Activated naive CD4-positive, alpha-beta T cell treated with anti-CD3 and anti-CD28 coated beads, Interleukin-2, amount 10 ng/mL, durations not matched to agents 7 days and 5 days (primary cell): Measurements from ENCODE around the gene PEX10.

ENCODE experiments used
- CTCF ChIA-PET: fragments of 350-600 bp; sonication (Branson Sonifier 250); formaldehyde crosslinking; loops from one replicate; lab custom pipeline; 2021; ENCODE audit warnings: antibody characterized with exemption; lab: Charles Lee
- DNase-seq: peaks from one replicate; pipeline ENCODE4 v3.0.0-alpha.2; 2020
- H3K27ac Mint-ChIP-seq: one replicate; pipeline ENCODE4 v1.8.0; 2021; ENCODE audit warnings: mild to moderate bottlenecking, moderate library complexity, mixed read lengths
- H3K27me3 Mint-ChIP-seq: one replicate; pipeline ENCODE4 v1.8.0; 2021; ENCODE audit warnings: mild to moderate bottlenecking, mixed read lengths
- H3K36me3 Mint-ChIP-seq: one replicate; pipeline ENCODE4 v1.8.0; 2021; ENCODE audit warnings: mixed read lengths
- H3K4me1 Mint-ChIP-seq: one replicate; pipeline ENCODE4 v1.8.0; 2021; ENCODE audit warnings: mixed read lengths
- H3K4me3 Mint-ChIP-seq: one replicate; pipeline ENCODE4 v1.8.0; 2021; ENCODE audit warnings: mild to moderate bottlenecking, moderate library complexity, mixed read lengths
- H3K9me3 Mint-ChIP-seq: one replicate; pipeline ENCODE4 v1.8.0; 2021; ENCODE audit warnings: mixed read lengths

PEX10 gene

DNA sequence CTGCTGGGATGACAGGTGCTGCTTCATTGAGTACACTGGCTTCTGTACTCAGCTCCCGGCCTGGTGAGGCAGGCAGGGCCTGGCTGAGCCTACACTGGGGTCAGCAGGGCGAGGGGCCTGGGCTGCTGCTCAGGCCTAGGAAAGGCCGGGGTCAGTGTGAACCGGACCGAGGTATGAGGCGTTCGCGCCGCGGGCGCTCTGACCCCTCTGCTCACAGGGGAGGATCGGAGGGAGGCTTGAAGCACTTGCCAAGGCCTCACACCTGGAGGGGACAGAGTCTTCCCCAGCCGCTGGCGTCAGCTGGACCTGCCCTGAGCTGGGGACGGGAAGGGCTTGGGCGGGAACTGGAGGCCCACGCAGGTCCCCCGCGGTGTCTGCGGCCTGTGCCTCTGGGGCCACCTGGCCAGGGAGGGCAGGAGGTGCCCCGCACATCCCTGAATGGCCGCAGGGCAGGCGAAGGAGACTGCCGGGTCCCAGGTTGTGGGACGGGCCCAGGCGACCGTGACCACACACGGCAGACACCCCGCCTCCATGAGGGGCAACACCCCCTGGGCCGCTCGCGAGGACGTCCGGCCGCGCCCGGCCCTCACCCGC, 466 bp downstream of the PEX10 start:
- Mint-ChIP-seq H3K9me3 (no peaks in the 10 kb centered on the region), H3K36me3 (peaks cover 7% of the 10 kb centered on the region), H3K4me1 (peaks cover 41% of the 10 kb centered on the region), H3K4me3 (peak overlapping the region; percentile 84), H3K27me3 (no peaks in the 10 kb centered on the region), H3K27ac (peak overlapping the region; percentile 86)
- CTCF ChIA-PET: no interaction called here
- no peak for DNase-seq

DNA sequence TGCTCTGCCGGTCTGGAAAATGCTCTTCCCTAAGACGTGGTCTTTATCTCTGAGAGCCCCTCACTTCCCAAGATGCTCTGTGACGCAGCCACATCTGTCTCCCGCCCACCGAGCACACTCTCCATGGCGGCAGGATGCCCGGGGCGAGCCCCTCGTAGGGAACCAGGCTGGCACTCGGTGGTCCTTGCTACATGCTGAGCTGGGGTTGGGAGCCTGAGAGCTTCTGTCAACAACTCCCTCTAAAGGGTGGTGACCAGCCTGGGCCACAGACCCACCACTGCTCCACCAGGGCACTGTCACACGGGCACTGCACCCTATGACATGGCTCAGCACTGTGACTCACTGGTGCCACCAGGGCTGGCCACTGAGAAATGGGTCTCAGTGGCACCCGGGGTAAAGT, 2.6 kb downstream of the PEX10 start:
- CTCF ChIA-PET: no interaction called here
- peaks cover 13% of the 10 kb centered on the region for H3K36me3 Mint-ChIP-seq
- no peaks in the 10 kb centered on the region for H3K27me3 Mint-ChIP-seq
- no peaks in the 10 kb centered on the region for H3K9me3 Mint-ChIP-seq
- DNase-seq: no peak
- H3K27ac Mint-ChIP-seq: no peak overlapping the region
- no peak overlapping the region for H3K4me3 Mint-ChIP-seq
- H3K4me1 Mint-ChIP-seq: peaks cover 21% of the 10 kb centered on the region

DNA sequence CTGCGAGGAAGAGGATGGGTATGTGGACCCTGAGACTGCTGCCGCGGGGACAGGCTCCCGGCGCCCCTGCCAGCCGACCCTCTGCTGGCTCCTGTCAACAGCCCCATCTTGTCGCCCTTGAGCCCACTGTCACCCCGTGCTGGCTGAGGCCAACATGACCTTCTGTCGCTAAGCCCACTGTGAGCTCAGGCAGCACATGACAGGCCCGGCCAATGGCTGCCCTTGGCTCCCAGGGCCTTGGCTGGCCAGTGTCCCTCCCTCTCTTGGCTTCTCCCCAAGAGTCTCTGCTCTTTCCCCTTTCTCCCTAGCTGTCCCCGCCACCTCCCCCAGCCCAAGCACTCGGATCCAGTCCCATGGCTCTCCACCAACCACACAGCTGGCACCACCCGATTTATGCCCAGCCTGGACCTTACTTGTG, 3.5 kb downstream of the PEX10 start:
- H3K4me3 Mint-ChIP-seq: no peak overlapping the region
- H3K27me3 Mint-ChIP-seq: no peaks in the 10 kb centered on the region
- H3K9me3 Mint-ChIP-seq: no peaks in the 10 kb centered on the region
- peaks cover 15% of the 10 kb centered on the region for H3K36me3 Mint-ChIP-seq
- no peak for DNase-seq
- CTCF ChIA-PET: interaction anchor here (1.1 kb wide), 1 partner anchor 214 kb away, joined by 3 read pairs; the partner anchor contains the start of gene FAAP20
- peak overlapping the region; percentile 45 for H3K27ac Mint-ChIP-seq
- H3K4me1 Mint-ChIP-seq: peaks cover 12% of the 10 kb centered on the region

DNA sequence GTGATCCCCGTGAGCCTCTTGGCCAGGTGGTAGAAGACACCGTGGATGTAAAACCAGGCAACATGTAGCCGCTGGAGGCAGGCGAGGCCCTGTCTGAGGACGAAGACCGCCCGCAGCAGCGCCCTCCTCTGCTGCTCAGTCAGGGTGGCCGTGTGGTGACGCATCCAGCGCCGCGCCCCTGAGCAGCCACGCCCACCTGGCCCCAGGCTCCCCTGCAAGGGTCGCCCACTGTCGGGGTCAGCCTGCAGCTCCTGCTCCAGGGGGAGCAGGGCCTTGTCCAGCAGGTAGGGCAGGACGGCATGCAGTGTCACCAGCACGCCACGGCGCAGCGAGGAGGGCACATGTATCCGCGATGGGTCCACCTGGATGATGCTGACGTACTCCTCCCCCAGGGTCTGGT, 3.9 kb downstream of the PEX10 start:
- Mint-ChIP-seq H3K4me1 (peaks cover 12% of the 10 kb centered on the region), H3K27ac (no peak overlapping the region), H3K9me3 (no peaks in the 10 kb centered on the region), H3K4me3 (no peak overlapping the region), H3K27me3 (no peaks in the 10 kb centered on the region), H3K36me3 (peaks cover 17% of the 10 kb centered on the region)
- CTCF ChIA-PET: interaction anchor here (0.6 to 1.1 kb wide), 2 partner anchors 214 to 729 kb away, joined by 3 read pairs; partner anchors contain the start of gene FAAP20
- no peak for DNase-seq

DNA sequence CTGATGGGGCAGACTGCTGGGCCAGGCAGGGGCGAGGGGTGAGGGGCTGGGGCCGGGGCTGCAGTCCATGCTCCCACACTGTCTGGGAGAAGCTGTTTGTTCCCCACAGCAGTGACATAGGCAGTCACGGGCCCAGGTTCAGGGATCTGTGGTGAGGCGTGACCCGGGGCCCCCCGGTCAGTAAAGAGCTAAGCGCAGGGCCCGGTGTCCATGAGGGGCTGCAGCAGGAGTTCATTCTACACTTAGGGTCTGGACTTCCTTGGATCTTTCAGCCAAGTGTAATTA, 4.4 kb downstream of the PEX10 start:
- CTCF ChIA-PET: interaction anchor here (0.6 kb wide), 1 partner anchor 729 kb away, joined by 3 read pairs; no protein-coding TSS in a partner anchor
- Mint-ChIP-seq H3K27me3 (no peaks in the 10 kb centered on the region), H3K9me3 (no peaks in the 10 kb centered on the region), H3K4me1 (peaks cover 12% of the 10 kb centered on the region), H3K36me3 (peaks cover 18% of the 10 kb centered on the region), H3K4me3 (no peak overlapping the region), H3K27ac (no peak overlapping the region)
- DNase-seq: no peak

DNA sequence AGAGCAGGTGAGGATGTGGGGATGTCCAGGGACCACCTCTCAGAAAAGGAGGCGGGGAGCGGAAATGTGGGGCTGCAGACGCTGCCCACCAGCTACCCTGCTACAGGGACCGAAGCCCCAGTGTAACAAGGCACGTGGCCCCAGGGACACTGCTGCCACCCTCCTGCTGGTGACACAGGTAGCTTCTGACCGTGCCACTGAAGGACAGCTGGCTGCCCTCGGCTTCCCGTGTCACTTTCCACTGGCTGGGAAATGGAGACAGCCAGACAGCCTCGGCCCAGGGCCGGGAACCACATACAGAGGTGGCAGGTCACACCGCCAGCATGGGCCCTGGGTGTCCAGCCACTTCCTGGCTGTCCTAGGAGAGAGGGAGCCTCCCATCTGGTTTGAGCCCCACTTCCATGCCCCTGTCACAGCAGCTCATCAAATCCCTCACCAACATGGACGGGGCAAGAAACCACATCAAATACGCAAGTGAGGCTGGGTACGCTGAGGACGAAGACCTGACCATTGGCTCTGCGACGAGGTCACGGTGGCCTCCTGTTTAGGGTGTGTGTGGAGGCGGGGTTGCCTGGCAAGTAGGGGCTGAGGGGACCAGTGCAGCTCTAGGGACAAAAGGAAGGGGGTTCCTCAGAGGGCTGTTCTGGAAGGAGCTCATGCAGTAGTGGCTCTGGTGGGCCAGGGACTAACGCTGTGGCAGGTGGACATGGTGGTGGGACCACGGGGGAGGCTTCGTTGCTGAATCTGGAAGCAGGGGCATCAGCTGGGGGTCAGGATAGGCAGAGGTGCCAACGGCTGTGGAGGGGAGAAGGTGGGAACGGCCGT, 5.0 kb downstream of the PEX10 start:
- H3K36me3 Mint-ChIP-seq: peaks cover 22% of the 10 kb centered on the region
- DNase-seq: no peak
- no peak overlapping the region for H3K4me3 Mint-ChIP-seq
- H3K27ac Mint-ChIP-seq: no peak overlapping the region
- H3K27me3 Mint-ChIP-seq: no peaks in the 10 kb centered on the region
- peaks cover 12% of the 10 kb centered on the region for H3K4me1 Mint-ChIP-seq
- no peaks in the 10 kb centered on the region for H3K9me3 Mint-ChIP-seq
- CTCF ChIA-PET: interaction anchor here (0.6 to 0.8 kb wide), 2 partner anchors 13 to 728 kb away, joined by 3 read pairs; no protein-coding TSS in a partner anchor

DNA sequence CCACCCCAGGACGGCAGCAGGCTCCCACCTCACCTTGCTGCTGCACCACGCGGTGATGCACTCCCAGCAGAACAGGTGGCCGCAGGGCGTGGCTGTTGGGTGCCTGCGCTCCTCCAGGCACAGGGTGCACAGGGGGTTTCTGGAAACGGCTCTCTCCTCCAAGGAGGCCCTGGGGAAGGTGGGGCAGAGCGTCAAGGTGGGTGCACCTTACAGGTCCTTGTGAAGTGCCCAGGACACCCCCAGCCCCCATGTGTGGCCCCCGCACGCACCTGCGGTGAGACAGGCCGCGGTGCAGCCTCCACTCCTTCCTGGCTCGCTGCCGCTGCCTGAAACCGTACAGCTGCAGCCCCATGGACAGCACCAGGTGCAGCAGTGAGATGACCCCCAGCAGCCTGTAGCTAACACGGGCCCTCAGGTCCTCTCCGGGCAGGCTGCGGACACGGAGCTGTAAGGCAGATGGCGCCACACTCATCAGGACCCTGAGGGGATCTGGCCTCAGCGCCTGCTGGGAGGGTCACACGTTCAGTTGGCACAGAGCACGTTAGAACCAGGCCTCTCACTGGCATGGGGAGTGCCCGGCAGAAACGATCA, 5.8 kb downstream of the PEX10 start:
- peaks cover 30% of the 10 kb centered on the region for H3K36me3 Mint-ChIP-seq
- H3K27ac Mint-ChIP-seq: no peak overlapping the region
- H3K4me3 Mint-ChIP-seq: no peak overlapping the region
- H3K4me1 Mint-ChIP-seq: peaks cover 11% of the 10 kb centered on the region
- CTCF ChIA-PET: no interaction called here
- no peak for DNase-seq
- no peaks in the 10 kb centered on the region for H3K9me3 Mint-ChIP-seq
- no peaks in the 10 kb centered on the region for H3K27me3 Mint-ChIP-seq

DNA sequence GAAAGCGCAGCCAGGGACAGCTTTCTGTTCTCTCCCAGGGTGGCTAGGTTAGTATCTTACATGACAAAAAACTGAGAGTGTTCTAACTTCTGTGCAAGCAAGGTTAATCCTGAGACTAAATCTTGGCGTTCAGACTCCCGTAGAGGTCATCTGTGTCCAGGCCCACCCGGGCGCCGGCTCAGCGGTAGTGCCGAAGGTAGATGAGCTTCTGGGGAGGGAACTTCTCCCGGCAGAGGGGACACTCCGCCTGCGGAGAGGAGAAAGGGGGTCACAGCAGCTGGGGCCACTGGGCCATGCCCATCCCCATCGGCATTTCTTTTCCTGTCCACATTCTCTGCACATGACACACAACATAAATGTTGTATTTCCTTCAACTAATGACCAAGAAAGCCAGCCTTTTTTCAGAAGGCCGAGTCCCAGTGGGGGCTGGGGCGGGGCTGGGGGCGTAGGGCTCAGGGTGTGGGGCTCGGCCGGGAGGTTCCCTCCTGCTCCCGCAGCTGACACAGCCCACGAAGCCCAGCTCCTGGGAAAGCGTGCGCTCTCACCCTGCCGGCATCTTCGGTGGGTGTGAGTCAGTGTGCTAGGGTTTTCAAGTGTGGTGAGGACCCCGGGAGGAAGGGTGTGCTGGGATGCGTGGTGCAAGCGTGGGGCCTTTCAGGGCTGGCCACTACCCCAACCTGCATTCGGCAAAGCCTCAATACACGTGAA, 6.6 kb downstream of the PEX10 start:
- no peak overlapping the region for H3K27ac Mint-ChIP-seq
- no peaks in the 10 kb centered on the region for H3K27me3 Mint-ChIP-seq
- H3K4me1 Mint-ChIP-seq: peaks cover 7% of the 10 kb centered on the region
- CTCF ChIA-PET: no interaction called here
- peaks cover 35% of the 10 kb centered on the region for H3K36me3 Mint-ChIP-seq
- H3K9me3 Mint-ChIP-seq: no peaks in the 10 kb centered on the region
- no peak overlapping the region for H3K4me3 Mint-ChIP-seq
- no peak for DNase-seq

DNA sequence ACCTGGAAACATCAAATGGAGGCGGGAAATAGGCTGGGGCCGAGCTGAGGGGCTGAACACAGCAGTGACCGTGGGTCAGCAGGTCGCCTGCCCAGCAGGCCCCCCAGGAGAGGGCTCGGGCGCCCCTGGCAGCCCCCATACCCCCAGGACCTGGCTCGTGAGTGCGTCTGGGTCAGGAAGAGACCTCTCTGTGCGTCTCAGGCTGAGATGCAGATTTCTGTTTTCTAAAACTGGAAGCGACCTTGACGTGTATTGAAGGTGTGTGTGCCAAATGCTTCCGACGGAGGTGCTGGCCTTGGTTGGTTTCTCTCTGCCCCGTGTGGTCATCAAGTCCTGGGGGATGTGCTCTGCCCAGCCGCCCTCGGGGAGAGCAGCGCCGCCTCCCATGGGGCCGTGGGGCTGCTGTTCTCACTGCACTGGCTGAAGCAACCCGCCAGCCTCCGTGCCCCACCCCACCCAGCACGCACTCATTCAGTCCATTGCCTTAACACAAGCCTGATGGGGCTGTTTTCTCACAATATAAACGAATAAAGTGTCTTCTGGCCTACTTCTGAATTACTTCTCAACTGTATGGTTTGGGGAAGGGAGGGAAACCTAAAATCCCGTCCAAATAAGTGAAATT, 7.4 kb downstream of the PEX10 start:
- Mint-ChIP-seq H3K36me3 (peaks cover 41% of the 10 kb centered on the region), H3K4me3 (no peak overlapping the region)

DNA sequence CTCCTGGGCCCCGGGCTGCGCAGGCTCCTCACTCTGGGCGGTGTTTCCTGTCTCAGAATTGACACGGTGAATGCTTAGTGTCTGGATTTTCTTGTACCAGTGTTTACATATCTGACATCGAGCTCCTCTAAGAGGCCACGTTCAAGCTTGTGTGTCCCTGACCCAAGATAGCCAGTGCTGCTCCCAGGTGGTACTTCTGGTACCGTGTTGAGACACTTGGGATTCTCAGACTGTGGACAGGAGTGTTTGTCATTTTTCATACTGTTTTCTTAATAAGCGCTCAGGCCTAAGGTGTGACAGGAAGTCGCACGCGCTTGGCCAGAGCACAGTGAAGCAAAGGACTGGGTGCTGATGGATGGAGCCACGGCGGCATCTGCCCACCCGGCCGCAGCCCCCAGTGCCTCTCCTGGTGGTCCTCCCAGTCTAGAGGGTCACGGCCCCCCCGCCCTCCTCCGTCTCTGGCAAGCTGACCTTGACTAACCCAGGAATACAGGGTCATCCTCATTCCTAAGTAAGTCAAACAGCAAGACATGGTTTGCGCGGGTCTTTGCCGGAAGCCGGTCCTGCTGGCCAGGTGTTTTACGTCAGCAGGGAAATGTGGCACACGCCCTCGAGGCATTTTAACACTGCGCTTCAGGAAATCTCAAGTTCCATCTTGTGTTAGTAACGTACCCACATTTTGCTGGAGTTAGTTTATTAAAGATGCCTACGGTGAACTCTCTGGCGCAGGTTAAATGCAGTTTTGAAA, 8.0 kb downstream of the PEX10 start:
- Mint-ChIP-seq H3K36me3 (peaks cover 45% of the 10 kb centered on the region), H3K9me3 (peaks cover 3% of the 10 kb centered on the region), H3K27me3 (no peaks in the 10 kb centered on the region), H3K4me3 (no peak overlapping the region), H3K4me1 (peaks cover 7% of the 10 kb centered on the region), H3K27ac (no peak overlapping the region)
- CTCF ChIA-PET: no interaction called here
- no peak for DNase-seq

More for the DNA sequence above, 7.4 kb downstream of the PEX10 start:
- DNase-seq: no peak
- H3K27me3 Mint-ChIP-seq: no peaks in the 10 kb centered on the region
- H3K9me3 Mint-ChIP-seq: peaks cover 3% of the 10 kb centered on the region
- peaks cover 5% of the 10 kb centered on the region for H3K4me1 Mint-ChIP-seq
- CTCF ChIA-PET: no interaction called here
- no peak overlapping the region for H3K27ac Mint-ChIP-seq

DNA sequence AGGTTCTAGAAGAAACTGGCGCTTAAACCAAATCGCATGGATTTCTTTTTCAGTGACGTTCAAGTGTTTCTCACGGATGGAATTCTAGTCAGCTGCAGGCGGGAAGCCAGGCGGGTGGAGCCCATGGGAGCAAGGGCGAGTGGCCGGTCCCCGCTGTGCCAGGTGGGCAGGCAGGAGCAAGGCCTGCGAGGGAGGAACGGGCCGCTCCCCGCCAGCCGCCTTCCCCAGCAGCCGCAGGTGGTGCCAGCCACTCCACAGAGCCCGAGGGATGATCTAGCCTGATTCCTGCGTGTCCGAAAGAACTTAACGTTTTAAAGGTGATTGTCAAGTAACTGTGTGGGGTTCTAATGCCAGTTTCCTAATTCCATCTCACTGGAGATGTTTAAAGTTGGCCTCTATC, 9.1 kb downstream of the PEX10 start:
- Mint-ChIP-seq H3K4me1 (peaks cover 10% of the 10 kb centered on the region), H3K9me3 (peaks cover 3% of the 10 kb centered on the region), H3K4me3 (no peak overlapping the region), H3K36me3 (peaks cover 52% of the 10 kb centered on the region), H3K27me3 (no peaks in the 10 kb centered on the region), H3K27ac (no peak overlapping the region)
- CTCF ChIA-PET: no interaction called here
- no peak for DNase-seq

DNA sequence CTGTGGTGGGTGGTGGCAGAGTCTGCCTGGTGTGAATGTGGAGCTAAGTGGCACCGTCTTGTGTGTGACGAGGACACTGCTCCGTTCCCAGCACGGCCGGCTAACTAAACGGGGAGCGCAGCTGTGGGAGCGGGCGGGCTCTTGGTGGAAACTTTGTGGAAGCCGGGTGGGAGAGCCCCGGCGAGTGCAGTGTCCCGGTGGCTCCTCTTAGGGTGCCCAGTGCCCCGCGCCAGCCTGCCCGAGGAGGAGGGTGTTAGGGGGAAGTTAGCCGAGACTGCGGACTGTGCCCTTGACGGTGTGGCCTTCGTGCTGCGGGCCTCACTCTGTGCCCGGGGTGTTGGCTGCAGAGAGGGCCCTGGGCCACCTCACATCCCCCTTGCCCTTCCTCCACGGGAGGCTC, 9.9 kb downstream of the PEX10 start:
- H3K9me3 Mint-ChIP-seq: peaks cover 3% of the 10 kb centered on the region
- H3K27ac Mint-ChIP-seq: peak overlapping the region; percentile 52
- no peak overlapping the region for H3K4me3 Mint-ChIP-seq
- H3K4me1 Mint-ChIP-seq: peaks cover 10% of the 10 kb centered on the region
- no peak for DNase-seq
- no peaks in the 10 kb centered on the region for H3K27me3 Mint-ChIP-seq
- peaks cover 55% of the 10 kb centered on the region for H3K36me3 Mint-ChIP-seq
- CTCF ChIA-PET: no interaction called here

DNA sequence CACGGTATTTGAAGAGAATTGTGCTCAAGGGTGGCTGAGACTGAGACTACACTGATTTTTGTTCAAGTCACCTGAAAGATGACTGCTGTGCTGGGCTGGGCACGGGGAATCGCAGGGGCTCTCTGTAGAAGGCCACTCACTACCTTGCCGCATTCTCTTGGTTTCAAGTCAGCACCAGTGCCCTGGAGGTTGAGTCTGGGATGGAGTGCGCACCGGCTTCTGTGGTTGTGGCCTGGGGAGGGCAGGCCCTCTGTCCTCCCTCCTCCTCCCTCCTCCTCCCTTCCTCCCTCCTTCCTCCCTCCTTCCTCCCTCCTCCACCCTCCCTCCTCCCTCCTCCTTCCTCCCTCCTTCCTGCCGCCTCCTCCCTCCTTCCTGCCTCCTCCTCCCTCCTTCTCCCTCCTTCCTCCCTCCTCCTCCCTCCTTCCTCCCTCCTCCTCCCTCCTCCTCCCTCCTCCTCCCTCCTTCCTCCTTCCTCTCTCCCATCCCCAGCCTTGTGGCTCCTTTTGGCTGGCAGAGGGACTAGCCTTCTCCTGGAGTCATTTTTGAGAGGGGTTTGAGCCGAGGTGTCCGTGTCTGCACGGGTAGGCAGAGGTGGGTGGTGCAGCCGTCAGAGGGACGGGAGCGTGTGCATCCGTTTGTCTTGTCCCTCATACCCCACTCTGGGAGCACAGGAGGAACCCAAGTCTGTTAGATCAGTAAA, 11.3 kb downstream of the PEX10 start:
- Mint-ChIP-seq H3K9me3 (peaks cover 3% of the 10 kb centered on the region), H3K36me3 (peaks cover 62% of the 10 kb centered on the region), H3K27ac (peak overlapping the region; percentile 58), H3K27me3 (no peaks in the 10 kb centered on the region), H3K4me3 (no peak overlapping the region), H3K4me1 (peaks cover 17% of the 10 kb centered on the region)
- no peak for DNase-seq
- CTCF ChIA-PET: no interaction called here
